HG02840 (cell line): ENCODE data around the gene TCF7L1.
"Not testable (repeated sequence)": the region's sequence is repeated elsewhere in the genome, so short reads cannot be mapped to it uniquely, and the experiment has no call there.

Source experiments
- ATAC-seq: cut with Tn5 transposase; IDR thresholded peaks from one replicate; pipeline ENCODE4 v1.9.1; 2021; ENCODE audit warnings: mild to moderate bottlenecking, moderate library complexity, moderate number of reproducible peaks; ENCODE audit not compliant: unreplicated experiment, low FRiP score

The TCF7L1 gene

DNA sequence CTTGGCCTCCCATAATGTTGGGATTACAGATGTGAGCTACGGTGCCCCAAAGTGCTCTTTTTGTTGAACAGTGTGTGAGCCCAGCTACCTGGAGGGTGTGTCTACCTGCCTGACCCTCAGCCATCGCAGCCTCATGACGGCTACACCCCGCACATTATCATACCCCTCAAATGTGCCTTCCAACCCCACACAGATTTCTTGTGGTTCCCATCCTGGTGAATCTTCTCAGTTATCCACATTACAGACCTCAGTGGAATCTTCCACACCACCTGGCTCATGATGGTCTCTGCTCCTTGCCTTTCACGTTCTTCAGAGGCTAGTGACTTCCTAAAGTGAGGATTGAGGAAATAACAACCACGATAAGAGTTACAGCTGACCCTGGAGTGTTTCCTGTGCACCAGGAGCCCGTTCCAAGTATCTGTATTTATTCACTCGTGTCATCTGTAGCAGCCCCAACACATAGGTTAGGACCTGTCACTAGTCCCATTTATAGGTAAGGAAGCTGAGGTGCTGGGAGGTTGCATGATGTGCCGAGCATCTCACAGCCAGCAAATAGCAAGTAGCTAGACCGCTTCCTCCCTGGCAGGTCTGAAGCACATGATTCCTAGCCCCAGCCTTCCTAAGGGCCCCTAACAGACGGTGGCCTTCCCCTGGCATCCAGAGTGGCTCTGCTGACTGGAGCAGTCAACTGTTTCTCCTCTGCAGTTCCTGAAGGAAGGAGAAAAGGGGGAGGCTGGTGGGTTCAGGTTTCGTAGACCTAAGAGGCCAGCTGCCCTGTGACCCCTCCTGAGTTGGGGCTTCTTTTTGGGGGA, 47.3 kb downstream of the TCF7L1 start:
- ATAC-seq = no peak

DNA sequence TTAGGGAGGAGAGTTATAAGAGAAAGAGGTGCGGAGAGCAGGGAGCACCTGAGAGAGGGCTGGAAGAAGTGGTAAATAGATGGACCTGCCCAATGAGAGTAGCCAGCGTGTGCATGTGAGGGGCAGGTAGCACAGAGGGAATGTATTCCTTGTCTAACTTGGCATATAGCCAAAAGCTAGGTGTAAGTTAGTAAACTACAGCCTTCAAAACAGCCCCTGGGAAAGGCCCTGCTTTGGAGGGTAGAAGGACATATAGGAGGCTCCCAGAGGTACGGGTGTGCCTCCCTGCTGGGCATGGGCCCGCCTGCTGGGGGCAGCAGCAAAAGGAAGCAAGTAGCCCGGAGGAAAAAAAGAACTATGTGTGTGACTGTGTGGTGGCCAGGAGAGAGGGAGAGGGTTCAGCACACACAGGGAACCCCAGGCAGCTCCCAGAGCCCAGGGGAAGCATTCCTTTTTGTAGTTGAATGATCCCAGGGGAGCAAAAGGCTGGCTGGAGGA, 48.0 kb downstream of the TCF7L1 start:
- ATAC-seq = no peak

DNA sequence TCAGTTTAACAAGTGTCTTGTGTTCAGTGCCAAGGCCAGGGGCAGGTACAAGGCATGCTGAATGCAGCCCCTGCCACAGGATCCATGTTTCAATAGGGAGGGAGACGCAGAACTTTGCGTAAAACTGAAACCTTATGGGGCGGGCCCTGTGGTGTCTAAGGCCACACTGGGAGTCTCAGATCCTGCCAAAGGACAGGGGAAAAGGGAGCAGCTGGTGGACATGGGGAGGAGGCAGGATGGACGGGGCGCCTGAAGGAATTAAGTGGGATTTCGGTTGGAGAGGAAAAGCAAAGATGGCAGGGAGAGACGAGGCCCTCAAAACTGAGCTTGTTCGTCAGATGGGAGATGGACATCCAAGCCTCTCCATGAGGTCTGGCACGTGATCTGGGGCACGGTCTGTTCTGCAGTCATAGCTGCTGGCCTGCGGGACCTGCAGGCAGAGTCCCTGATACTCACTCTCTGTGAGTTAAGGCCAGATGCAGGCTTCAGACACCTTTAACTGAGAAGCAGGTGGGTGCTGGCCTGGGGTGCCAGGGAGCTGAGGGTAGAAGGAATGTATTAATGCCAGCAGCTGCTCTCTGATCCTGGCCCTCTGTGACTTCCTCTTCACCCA, 48.8 kb downstream of the TCF7L1 start:
- no peak for ATAC-seq

DNA sequence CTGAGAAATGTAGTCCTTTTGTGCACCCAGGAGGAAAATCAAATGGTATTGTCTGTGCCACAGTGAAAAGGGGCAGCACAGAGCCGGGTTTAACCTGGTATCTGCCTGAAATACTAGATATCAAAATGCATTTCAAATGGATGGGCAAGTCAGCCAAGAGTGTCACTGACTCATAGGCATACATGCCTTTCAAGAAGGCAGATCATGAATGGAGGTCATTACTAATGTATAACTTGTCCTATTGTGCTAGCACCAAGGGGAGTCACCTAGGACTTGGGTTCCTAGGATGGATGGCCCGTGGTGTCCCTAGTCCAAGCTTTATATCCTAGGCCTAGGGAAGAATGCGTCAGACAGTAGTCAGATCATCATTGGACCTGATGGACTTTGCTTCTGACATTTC, 49.9 kb downstream of the TCF7L1 start:
- no peak for ATAC-seq

DNA sequence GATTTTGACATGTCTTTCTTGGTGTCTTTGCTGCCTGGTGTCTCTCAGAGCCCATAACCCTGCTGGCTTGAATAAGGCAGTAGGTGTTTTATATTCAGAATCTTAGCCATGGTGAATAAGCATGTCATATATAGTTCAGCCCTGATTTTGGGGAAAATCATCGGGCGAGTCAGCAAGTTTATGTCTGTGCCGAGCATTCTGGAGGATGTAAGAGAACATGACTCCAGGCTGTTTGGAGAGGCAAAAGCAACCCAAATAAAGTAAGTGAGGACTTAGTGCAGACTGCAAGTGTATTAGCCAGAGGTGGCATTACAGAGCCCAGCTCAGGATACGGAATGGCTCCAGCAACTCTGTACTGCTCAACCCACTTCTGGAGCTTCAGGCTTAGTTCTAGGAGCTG, 50.3 kb downstream of the TCF7L1 start:
- ATAC-seq = no peak

DNA sequence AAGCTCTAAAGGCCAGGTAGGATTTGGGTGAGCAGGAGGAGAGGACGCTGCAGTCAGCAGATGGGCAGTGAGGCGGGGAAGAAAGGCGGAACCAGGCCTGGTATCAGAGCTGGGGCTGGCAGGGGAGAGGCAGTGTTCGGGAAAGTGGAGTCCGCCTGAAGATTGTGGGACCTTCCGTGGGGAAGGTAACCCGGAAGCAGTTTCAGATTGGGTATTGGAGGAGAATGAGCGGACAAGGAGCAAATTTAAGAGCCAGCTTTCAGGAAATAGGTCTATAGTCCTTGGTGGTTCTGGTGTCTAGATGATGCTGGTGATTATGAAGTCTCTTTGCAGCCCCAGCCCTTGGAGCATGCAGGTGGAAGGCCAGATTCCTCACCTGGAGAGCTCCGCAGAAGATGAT, 51.0 kb downstream of the TCF7L1 start:
- ATAC-seq = no peak

DNA sequence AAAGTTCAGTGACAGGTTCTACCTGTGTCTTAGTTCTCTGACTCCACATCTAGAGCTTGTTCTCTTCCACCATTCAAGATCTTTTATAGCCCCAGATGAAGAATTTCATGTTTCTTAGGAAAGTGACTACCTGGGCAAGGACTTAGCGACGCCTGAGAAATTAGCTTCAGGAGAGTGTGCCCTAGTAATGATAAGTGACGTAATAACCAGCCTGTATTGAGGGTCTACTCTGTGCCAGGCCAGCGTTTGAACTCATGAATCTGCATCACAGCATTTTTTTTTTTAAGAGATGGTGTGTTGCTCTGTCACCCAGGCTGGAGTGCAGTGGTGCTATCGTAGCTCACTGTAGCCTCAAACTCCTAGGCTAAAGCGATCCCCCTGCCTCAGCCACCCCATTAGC, 51.8 kb downstream of the TCF7L1 start:
- ATAC-seq = no peak

DNA sequence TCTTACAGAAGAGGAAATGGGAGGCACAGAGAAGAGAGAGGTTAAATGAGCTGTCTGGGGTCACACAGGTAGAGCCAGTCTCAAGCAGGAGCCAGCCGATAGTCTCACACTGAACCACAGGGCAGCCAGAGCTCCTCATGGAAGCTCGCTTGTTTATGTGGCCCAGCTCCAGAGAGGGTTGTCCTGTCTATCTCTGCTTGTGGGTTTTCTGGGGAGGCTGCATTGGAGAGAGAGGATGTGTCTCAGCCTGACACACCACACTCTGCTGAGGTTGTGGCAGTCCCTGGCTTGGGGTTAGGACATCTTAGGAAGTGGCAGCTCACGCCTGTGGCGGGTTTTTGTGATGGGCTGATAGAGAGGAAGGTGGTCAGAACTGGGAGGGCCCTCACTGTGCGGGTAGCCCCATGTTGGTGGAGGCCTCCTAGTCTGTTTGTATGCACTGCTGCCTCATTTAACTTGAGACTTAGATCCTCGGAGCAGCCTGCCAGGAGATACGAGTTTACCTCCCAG, 52.3 kb downstream of the TCF7L1 start:
- ATAC-seq = no peak

DNA sequence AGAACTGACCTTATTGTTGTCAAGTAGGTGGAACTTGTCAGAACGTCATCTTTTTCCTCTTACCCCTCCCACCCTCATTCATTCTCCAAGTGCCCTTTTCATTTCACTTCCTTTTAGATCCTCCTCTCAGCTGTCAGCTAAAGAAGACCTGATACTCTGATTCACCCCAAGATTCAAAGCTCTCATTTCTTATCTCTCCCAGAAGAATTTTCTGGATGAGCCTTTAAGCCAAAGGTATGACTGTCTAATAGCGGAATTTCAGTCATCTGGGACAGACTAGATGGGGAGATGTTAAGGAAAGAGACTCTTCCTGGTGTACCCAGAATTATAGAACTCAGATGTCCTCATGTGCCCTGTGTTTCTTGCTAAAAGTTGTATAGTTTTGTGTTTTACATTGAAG, 53.9 kb downstream of the TCF7L1 start:
- ATAC-seq = no peak

DNA sequence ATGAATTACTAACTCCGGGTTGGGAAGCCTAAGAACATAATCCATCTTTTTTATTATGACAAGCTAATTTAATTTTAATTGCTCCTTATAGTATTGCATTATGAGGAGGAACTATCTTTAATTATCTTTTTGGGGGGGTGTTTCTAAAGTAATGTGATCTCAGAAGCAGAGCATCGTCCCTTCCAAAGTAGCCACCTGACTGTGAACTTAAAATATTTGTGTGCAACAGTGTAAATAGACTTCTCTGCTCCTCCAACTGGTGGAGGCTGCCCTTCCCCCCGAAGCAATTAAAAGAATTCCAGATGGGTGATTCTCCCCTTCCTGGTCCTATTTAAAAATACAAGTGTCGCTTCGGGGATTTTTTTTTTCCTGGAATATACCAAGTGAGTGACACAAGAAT, 55.7 kb downstream of the TCF7L1 start:
- no peak for ATAC-seq

DNA sequence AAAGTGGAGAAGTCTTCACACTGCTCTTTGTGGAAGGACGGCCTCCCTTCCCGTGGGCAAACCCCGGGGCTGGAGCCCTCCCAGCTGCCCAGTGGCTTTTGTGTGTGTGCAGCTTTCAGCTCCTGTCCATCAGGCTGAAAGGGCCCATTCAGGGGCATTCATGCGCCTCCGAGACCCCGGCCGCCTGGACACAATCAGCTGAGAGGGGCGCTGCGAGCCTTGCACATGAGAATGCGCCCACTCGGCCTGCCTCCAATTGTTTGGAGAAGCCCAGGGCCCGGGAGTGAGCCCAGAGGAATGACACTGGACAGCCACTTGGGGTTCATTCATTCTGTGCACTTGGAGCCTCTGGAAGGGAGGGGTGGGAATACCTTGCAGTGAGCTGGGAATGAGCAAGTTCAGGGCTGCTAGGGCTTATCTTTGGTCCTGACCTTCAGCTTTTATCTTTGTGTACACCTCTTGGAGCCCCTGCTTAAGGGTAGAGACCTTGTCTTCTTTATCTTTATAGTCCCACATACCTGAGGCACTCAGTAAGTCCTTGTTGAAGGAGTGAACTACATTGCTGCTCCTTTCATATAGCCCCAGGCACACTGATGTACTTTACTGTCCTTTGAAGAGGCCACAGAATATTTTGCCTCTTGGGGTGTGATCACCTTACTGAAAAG, 56.5 kb downstream of the TCF7L1 start:
- no peak for ATAC-seq

DNA sequence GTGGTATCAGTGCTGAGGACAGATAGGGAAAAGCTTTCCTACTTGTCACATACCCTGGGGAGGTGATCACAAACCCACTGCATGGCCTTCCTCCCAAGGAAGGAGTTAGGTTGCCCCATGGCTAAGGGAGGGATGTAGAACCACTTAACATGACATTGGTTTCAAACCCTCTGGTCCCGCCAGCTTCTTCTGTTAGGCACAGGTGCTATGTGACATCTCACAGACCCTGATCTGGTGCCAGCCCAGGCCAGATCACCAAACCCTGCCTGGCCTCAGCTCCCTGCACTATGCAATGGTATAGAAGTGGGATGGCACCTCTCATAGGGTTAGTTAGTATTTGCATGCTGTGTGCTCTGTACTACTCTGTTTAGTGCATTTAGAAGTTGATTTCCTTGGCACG, 58.0 kb downstream of the TCF7L1 start:
- no peak for ATAC-seq

DNA sequence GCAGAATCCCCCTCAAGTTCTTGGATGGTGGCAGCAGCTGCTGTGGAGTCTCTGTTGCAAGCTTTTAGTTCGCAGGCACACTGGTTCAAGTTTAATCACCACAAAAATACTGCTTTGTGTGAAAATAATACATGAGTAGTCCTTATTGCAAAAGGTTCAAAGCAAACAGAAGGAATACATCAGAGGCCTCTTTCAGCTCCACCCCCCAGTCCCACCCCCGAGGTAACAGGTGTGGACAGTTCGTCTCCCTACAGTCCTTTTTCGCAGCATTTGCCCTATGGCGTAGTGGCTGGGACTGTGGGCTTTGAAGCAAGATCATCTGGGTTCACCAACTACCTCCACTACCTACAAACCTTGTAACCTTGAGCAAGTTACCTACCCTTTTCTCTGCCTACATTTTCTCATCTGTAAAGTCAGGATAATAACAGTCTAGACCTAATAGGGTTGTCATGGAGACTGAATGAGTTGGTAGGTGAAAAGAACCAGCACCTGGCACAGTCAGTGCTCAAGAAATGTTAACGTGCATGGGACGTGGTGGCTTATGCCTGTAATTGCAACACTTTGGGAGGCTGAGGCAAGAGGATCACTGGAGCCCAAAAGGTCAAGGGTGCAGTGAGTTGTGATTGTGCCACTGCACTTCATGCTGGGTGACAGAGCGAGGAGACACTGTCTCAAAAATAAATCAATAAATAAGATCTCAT, 61.7 kb downstream of the TCF7L1 start:
- ATAC-seq = no peak

DNA sequence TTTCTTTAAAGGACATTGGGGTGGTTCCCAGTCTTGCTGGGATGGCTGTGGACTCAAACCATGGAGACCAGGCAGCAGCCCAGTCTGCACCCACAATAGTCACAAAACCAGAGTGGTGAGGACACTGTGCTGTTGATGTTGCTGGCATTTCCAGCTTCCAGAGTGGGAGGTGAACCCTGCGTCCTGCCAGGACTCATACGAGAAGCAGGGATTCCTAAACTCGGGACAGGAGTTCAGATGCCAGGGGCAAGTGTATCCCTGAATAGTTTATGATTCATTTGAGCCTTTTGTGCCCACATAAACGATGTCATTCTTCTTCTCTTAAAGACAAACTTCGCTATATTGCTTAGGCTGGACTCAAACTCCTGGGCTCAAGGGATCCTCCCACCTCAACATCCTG, 62.8 kb downstream of the TCF7L1 start:
- ATAC-seq = no peak

DNA sequence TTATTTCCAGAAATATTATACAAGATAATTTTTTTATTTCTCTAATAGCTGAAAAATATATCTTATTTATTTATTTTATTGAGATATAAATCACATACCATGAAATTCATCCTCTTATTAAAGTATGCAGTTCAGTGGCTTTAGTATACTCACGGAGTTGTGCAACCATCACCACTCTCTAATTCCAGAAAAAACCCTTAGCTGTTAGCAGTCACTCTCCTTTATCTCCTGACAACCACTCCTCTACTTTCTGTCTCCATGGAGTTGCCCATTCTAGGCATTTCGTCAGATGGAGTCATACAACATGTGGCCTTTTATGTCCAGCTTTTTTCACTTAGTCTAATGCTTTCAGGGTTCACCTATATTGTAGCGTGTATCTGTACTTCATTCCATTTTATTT, 66.5 kb downstream of the TCF7L1 start:
- no peak for ATAC-seq

DNA sequence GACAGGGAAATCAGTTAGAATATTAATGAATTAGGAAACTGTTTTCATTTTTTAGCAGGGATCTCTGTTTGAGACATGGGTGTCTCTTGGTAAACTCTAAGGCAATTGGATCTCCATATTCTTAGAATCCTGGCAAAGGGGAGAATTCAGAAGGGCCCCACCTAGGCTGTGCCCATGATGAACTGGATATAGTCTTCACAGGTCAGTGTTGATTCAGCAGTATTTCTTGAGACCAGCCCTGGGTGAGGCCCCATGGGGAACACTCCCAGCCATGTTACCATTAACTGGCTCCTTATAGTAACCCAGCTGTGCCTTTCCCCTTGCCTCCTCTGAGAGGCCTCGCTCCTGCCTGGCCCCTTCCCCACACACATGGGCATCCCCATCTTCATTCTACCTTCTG, 76.7 kb downstream of the TCF7L1 start:
- no peak for ATAC-seq

DNA sequence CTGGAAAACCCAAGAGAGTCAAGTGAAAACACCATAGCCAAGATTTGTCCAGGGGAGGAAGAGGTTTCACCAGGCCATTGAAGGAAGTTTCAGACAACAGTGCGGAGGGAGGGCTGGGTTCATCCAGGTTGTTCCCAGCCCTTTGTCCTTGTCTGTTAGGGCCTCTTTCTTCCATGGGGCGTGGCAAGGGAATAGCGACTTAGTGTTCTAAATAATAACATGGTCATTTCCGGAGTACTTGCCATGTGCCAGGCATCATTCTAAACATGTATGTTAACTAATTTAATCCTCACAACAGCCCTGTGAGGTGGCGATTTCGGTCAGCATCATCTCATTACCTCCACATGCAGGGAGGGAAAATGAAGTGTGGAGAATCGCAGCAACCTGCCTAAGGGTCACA, 77.3 kb downstream of the TCF7L1 start:
- no peak for ATAC-seq

DNA sequence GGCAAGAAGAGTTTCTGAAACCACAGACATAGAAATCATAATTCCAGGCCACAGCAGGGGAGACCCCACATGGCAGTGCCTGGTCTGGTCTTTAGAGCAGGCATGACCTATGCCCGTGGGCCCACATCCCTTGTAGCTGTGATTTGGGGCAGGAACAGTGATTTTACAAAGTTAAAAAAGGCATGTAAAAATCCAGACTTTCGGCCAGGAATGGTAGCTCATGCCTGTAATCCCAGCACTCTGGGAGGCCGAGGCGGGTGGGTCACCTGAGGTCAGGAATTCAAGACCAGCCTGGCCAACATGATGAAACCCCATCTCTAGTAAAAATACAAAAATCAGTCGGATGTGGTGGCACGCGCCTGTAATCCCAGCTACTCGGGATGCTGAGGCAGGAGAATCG, 78.4 kb downstream of the TCF7L1 start:
- ATAC-seq = not testable (repeated sequence)

DNA sequence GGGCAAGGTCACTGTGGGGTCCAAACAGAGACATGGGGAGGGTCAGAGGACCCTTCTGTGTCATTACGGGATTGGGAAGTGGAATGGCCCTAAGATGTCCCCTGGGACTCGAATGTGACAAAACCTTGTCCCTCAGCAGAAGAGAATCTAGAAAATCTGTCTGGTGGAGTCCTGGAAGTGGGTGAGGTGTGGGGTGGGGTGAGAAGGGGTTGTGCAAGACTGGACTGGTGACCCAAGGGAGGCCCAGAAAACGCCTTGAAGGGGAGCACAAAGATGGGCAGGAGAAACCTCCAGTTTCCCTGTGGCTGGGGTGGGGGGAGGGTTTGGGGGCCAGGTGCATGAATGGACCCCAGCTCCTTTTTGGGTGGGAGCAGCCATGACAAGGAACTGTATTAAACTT, 79.6 kb downstream of the TCF7L1 start:
- no peak for ATAC-seq

DNA sequence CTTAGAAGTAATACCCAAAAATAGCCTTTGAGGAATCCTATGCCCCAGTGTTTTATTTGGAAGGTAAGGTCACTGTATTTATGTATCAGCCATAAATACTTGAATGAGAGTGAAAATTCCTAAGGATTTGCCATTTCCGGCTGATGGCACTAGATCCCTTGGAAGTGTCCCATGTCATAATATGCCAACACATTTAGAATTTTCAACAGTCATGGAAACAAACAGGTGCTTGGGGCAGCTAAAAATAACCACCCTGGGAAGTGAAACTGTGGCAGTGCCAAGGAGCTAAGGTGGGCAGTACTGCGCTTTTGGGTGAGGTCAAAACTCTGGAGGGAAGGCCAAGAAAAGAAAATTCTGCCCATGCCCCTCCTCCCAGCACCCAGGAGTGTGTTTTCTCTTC, 80.2 kb downstream of the TCF7L1 start:
- no peak for ATAC-seq
